ENCODE data around the gene ABTB1. TPM values are rescaled to one million over a fixed set of nuclear protein-coding genes. Genes with fewer than 3 reads are reported as not detected.

ABTB1 gene
- total and polyA plus RNA-seq, 2 of the 13 experiments (the other 11 are each of a cell fraction or from before 2014, with no cell fraction given), result 0.42 to 14.5 TPM

GRCh38 chr3:127672429-127673190, at the start of gene ABTB1 (continued):
- TF ChIP-seq ZNF574 (CRISPR knock-in tag; IDR thresholded peaks at IDR 0.05), result peak; percentile 55; the same call in 1 of the 2 replicates
- no peak for TF ChIP-seq ZNF672 (CRISPR knock-in tag; IDR thresholded peaks at IDR 0.05)
- TF ChIP-seq ZNF761 (CRISPR knock-in tag; conservative IDR thresholded peaks at IDR 0.05), result no peak
- TF ChIP-seq PAXIP1 (CRISPR knock-in tag; conservative IDR thresholded peaks at IDR 0.05), result no peak
- no peak for TF ChIP-seq NKX3-1 (CRISPR knock-in tag; IDR thresholded peaks at IDR 0.05)
- no peak for TF ChIP-seq SYNCRIP (IDR thresholded peaks at IDR 0.05; ENCODE audit: insufficient read depth, low read depth, low read length)
- TF ChIP-seq HOXA5 (CRISPR knock-in tag; IDR thresholded peaks at IDR 0.05), result peak; percentile 7; the same call in 1 of the 2 replicates
- TF ChIP-seq AGO1 (IDR thresholded peaks at IDR 0.05; ENCODE audit: low read depth, low read length, poor library complexity, severe bottlenecking), result peak; percentile 31
- TF ChIP-seq ZNF557 (CRISPR knock-in tag; IDR thresholded peaks at IDR 0.05), result no peak
- TF ChIP-seq SIN3B (IDR thresholded peaks at IDR 0.05; ENCODE audit: low read length), result no peak
- TF ChIP-seq ZBTB4 (CRISPR knock-in tag; IDR thresholded peaks at IDR 0.05; ENCODE audit: borderline replicate concordance), result no peak
- TF ChIP-seq SPEN (CRISPR knock-in tag; IDR thresholded peaks at IDR 0.05; ENCODE audit: low read depth), result peak; percentile 28; the same call in 1 of the 2 replicates
- peak; percentile 46; the same call in 1 of the 2 replicates for TF ChIP-seq YEATS4 (CRISPR knock-in tag; IDR thresholded peaks at IDR 0.05; ENCODE audit: borderline replicate concordance)
- 0 out of 2 replicates have a peak, but pooled peaks have one; percentile 35 for TF ChIP-seq ZFP36L1 (CRISPR knock-in tag; IDR thresholded peaks at IDR 0.05)
- TF ChIP-seq GPBP1L1 (CRISPR knock-in tag; IDR thresholded peaks at IDR 0.05), result no peak
- TF ChIP-seq ZNF883 (CRISPR knock-in tag; IDR thresholded peaks at IDR 0.05; ENCODE audit: not compliant biosample characterization), result no peak
- no peak for TF ChIP-seq TAF15 (IDR thresholded peaks at IDR 0.05; ENCODE audit: low read depth, low read length, poor library complexity, severe bottlenecking)
- TF ChIP-seq ZSCAN20 (CRISPR knock-in tag; IDR thresholded peaks at IDR 0.05; ENCODE audit: borderline replicate concordance), result no peak

All from HepG2 (cell line).